Measurements from ENCODE around the gene RPS25.

- TF ChIP-seq BACH2 (CRISPR knock-in tag; IDR thresholded peaks at IDR 0.05; ENCODE audit: borderline replicate concordance) (no peak), PATZ1 (CRISPR knock-in tag; IDR thresholded peaks at IDR 0.05; ENCODE audit: borderline replicate concordance) (no peak), ZFP3 (CRISPR knock-in tag; IDR thresholded peaks at IDR 0.05) (no peak)
Observed at GRCh38 chr11:119056421-119056999, 38.4 kb upstream of the RPS25 start.

All from SK-N-SH treated with all-trans-retinoic acid at 6 μM for 48 hours (cell line).